HCT116 (cell line): Measurements from ENCODE around the gene MRE11. TPM values are rescaled to one million over a fixed set of nuclear protein-coding genes. Genes with fewer than 3 reads are reported as not detected.

ENCODE experiments used
- ATAC-seq: fragments of 200-7000 bp; cut with Tn5 transposase; 2 replicates; pipeline ENCODE4 v1.9.1; 2020; ENCODE audit warnings: mild to moderate bottlenecking, moderate library complexity
- BruUV-seq: library from RNA; stranded (reverse); fragments of 400-500 nt; replicated peaks from 2 replicates; lab custom pipeline; 2021; lab: Mats Ljungman, UMichigan
- CTCF ChIA-PET: fragments of 300-600 bp; sonication (Branson Sonifier 250); formaldehyde crosslinking; loops from one replicate; lab custom pipeline; 2021; ENCODE audit warnings: antibody characterized with exemption; lab: Charles Lee
- POLR2A ChIA-PET: fragments of 300-600, 350-600 bp; sonication (Branson Sonifier 250); formaldehyde crosslinking; loops from one replicate; lab custom pipeline; 2021; ENCODE audit warnings: antibody characterized with exemption; lab: Charles Lee
- RAD21 ChIA-PET, 2 experiments: fragments of 300-600 bp; sonication (Branson Sonifier 250); formaldehyde crosslinking; loops; one replicate each; lab custom pipeline; 2023; ENCODE audit warnings: low total read pairs in 2 of 2; ENCODE audit not compliant: uncharacterized antibody in 2 of 2, unreplicated experiment in 2 of 2, low non-redundant PET in 1 of 2; lab: Charles Lee
- DNase-seq: peaks from one replicate; pipeline ENCODE4 v3.0.0-alpha.2; 2010; ENCODE audit warnings: low read depth, low spot score
- H2AFZ ChIP-seq: fragments of 200-600 bp; shearing (Covaris generic), sonication (generic); 2 replicates; pipeline ENCODE4 v1.6.1; 2017; ENCODE audit warnings: low read depth, mixed run types, mixed read lengths, antibody characterized with exemption, low read length; ENCODE audit not compliant: poor library complexity, severe bottlenecking
- H3K27ac ChIP-seq: 2 replicates; pipeline ENCODE4 v1.5.1; 2012; ENCODE audit warnings: low read depth, low read length
- H3K27me3 ChIP-seq: fragments of 200-600 bp; sonication (generic); 2 replicates; pipeline ENCODE4 v1.6.1; 2016; ENCODE audit warnings: mixed run types, low read length, mixed read lengths; ENCODE audit not compliant: insufficient read depth
- H3K36me3 ChIP-seq, 2 experiments: fragments of 200-500 bp in 1 of 2; fragments of 200-600 bp in 1 of 2; sonication (Bioruptor generic) in 1 of 2; sonication (generic) in 1 of 2; 2 replicates each; pipeline versions ENCODE4 v1.5.1 to v1.6.1; 2014 to 2016; ENCODE audit warnings: low read length in 2 of 2, inconsistent platforms in 1 of 2, mixed read lengths in 1 of 2, mixed run types in 1 of 2; ENCODE audit not compliant: insufficient read depth in 2 of 2, control insufficient read depth in 1 of 2
- H3K4me1 ChIP-seq, 2 experiments: fragments of 200-600 bp in 1 of 2; sonication (generic) in 1 of 2; 2 replicates each; pipeline versions ENCODE4 v1.5.1 to v1.6.1; 2012 to 2017; ENCODE audit warnings: low read length in 2 of 2, inconsistent platforms in 1 of 2, mild to moderate bottlenecking in 1 of 2, mixed read lengths in 1 of 2, mixed run types in 1 of 2, moderate library complexity in 1 of 2; ENCODE audit not compliant: insufficient read depth in 2 of 2, control insufficient read depth in 1 of 2
- H3K4me2 ChIP-seq: fragments of 200-600 bp; sonication (generic); 2 replicates; pipeline ENCODE4 v1.6.1; 2017; ENCODE audit warnings: mixed run types, low read length, mixed read lengths
- H3K4me3 ChIP-seq, 2 experiments: fragments of 200-600 bp in 1 of 2; sonication (generic) in 1 of 2; replicated peaks in 1 of 2; 2 replicates each; pipeline ENCODE4 v1.5.1; 2011 to 2016; ENCODE audit warnings: low read length in 2 of 2, control low read depth in 1 of 2, low read depth in 1 of 2, mild to moderate bottlenecking in 1 of 2, mixed read lengths in 1 of 2, mixed run types in 1 of 2
- H3K79me2 ChIP-seq: fragments of 200-600 bp; sonication (generic); 2 replicates; pipeline ENCODE4 v1.6.1; 2017; ENCODE audit warnings: mild to moderate bottlenecking, mixed run types, low read length, moderate library complexity, mixed read lengths; ENCODE audit not compliant: insufficient read depth
- H3K9ac ChIP-seq: fragments of 200-600 bp; sonication (generic); 2 replicates; pipeline ENCODE4 v1.6.1; 2016; ENCODE audit warnings: low read length, mixed read lengths
- H3K9me2 ChIP-seq: fragments of 200-600 bp; sonication (generic), shearing (Covaris generic); 2 replicates; pipeline ENCODE4 v1.6.1; 2017; ENCODE audit warnings: mixed run types, mild to moderate bottlenecking, moderate library complexity; ENCODE audit not compliant: insufficient read depth
- H3K9me3 ChIP-seq, 2 experiments: fragments of 200-500 bp in 1 of 2; fragments of 200-600 bp in 1 of 2; sonication (Bioruptor generic) in 1 of 2; sonication (generic) in 1 of 2; 2 replicates each; pipeline ENCODE4 v1.6.1; 2014 to 2017; ENCODE audit warnings: low read length in 2 of 2, mixed read lengths in 2 of 2, inconsistent platforms in 1 of 2, low read depth in 1 of 2, mild to moderate bottlenecking in 1 of 2, mixed run types in 1 of 2, moderate library complexity in 1 of 2; ENCODE audit not compliant: control insufficient read depth in 1 of 2, insufficient read depth in 1 of 2
- H4K20me1 ChIP-seq: fragments of 200-600 bp; sonication (generic), shearing (Covaris generic); 2 replicates; pipeline ENCODE4 v1.6.1; 2017; ENCODE audit warnings: mixed run types, mild to moderate bottlenecking, moderate library complexity; ENCODE audit not compliant: insufficient read depth
- CBX3 ChIP-seq: IDR thresholded peaks from 2 replicates; pipeline ENCODE4 v1.6.1; 2012; ENCODE audit warnings: low read depth
- EGR1 ChIP-seq: IDR thresholded peaks from 2 replicates; pipeline ENCODE4 v1.6.1; 2012; ENCODE audit warnings: low read depth
- ELF1 ChIP-seq: IDR thresholded peaks from 2 replicates; pipeline ENCODE4 v1.6.1; 2012; ENCODE audit warnings: low read depth, borderline replicate concordance
- POLR2AphosphoS5 ChIP-seq: IDR thresholded peaks from 2 replicates; pipeline ENCODE4 v1.6.1; 2011; ENCODE audit warnings: mild to moderate bottlenecking, low read depth, low read length, moderate library complexity
- RAD21 ChIP-seq: IDR thresholded peaks from 2 replicates; pipeline ENCODE4 v1.6.1; 2012; ENCODE audit warnings: low read depth, mild to moderate bottlenecking
- SP1 ChIP-seq: IDR thresholded peaks from 2 replicates; pipeline ENCODE4 v1.6.1; 2012; ENCODE audit warnings: low read depth
- SRF ChIP-seq: IDR thresholded peaks from 2 replicates; pipeline ENCODE4 v1.6.1; 2012; ENCODE audit warnings: low read depth
- ZNF274 ChIP-seq: fragments of 200-500 bp; sonication (Bioruptor generic); IDR thresholded peaks from 2 replicates; pipeline ENCODE4 v1.6.1; 2014; ENCODE audit warnings: mild to moderate bottlenecking, low read depth, low read length, inconsistent platforms
- intact Hi-C: fragments of 100-400 bp; cut with micrococcal nuclease; formaldehyde crosslinking; loops from 2 replicates; pipeline ENCODE4 v1.10.0; 2022
- total RNA-seq: library from RNA; stranded (reverse); gene quantifications from one replicate; pipeline ENCODE4 v1.2.1, GENCODE V29; 2021; ENCODE audit not compliant: unreplicated experiment
- TF ChIP-seq, protein P1 (sequence below): IDR thresholded peaks from 2 replicates; pipeline ENCODE4 v1.6.1; 2012
- TF ChIP-seq, protein P2 (sequence below): IDR thresholded peaks from 2 replicates; pipeline ENCODE4 v1.6.1; 2012; ENCODE audit warnings: low read depth

Gene MRE11
- total RNA-seq, 1 experiment from 2014 or later, result 20.6 TPM

DNA sequence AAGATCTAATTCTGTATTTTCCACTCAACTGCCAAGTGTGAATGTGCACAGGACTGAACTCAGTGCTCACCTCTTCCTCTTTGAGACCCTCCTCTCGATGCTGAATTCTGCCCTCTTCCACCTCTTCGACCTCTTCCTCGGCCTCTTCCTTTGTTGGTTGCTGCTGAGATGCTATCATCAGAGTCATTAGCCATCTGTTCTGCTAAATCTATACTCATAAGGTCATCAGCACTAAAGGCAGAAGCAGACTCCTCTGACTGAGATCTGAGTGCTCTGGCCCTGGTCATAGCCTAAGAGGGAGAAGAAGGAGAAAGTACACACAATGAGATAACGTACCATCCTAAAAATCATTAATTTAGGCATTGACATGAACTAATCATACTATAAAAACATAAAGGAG lies 46.5 kb downstream of the MRE11 start:
- DNase-seq (no peak), ATAC-seq (no peak)
- H3K27ac ChIP-seq, result no peak overlapping the region
- ChIA-PET RAD21 (no interaction called here), POLR2A (no interaction called here), CTCF (no interaction called here)
- no peaks in the 10 kb centered on the region for H3K9me3 ChIP-seq
- no peak overlapping the region for H3K4me2 ChIP-seq
- H3K9me2 ChIP-seq, result no peaks in the 10 kb centered on the region
- no TSS peak for BruUV-seq
- no peak for TF ChIP-seq EGR1
- no peak for TF ChIP-seq ELF1
- no peak for TF ChIP-seq POLR2AphosphoS5
- no peak for TF ChIP-seq CBX3
- no peak for TF ChIP-seq SP1
- TF ChIP-seq RAD21, result no peak
- TF ChIP-seq, protein P1, sequence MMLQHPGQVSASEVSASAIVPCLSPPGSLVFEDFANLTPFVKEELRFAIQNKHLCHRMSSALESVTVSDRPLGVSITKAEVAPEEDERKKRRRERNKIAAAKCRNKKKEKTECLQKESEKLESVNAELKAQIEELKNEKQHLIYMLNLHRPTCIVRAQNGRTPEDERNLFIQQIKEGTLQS, result no peak
- no peaks in the 10 kb centered on the region for H3K79me2 ChIP-seq
- no peaks in the 10 kb centered on the region for H3K4me1 ChIP-seq
- H3K36me3 ChIP-seq, result peaks cover 0 to 5% of the 10 kb centered on the region in 2 experiments; a peak in 1 of 4 replicates
- H3K27me3 ChIP-seq, result no peaks in the 10 kb centered on the region
- H3K9ac ChIP-seq, result no peak overlapping the region
- no peaks in the 10 kb centered on the region for H4K20me1 ChIP-seq
- intact Hi-C loops, result no loop called here
- no peak overlapping the region for H2AFZ ChIP-seq
- H3K4me3 ChIP-seq, result no peak overlapping the region

DNA sequence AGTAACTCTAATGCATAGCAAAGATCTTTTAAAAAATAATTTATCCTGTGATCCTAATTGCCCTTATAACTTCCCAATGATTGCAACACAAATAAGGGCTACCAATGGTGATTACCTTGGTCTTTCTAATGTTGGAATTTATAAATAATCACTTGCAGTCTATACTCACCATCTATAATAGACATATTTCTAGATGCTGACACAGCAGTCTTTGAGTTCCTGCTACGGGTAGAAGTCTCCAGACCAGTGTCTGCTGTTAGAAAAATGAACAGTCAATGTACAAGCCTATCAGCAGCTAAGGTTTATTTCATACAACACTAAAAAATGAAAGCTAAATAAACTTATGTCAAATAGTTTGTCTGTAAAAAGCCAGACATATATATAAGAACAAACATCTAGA lies 48.0 kb downstream of the MRE11 start:
- Histone ChIP-seq H4K20me1 (no peaks in the 10 kb centered on the region), H3K9ac (no peak overlapping the region), H3K27ac (no peak overlapping the region), H3K9me3 (no peaks in the 10 kb centered on the region), H3K79me2 (no peaks in the 10 kb centered on the region), H3K36me3 (peaks cover 0 to 5% of the 10 kb centered on the region in 2 experiments; a peak in 1 of 4 replicates), H3K4me3 (no peak overlapping the region), H3K4me1 (no peaks in the 10 kb centered on the region), H3K9me2 (no peaks in the 10 kb centered on the region), H3K4me2 (no peak overlapping the region), H3K27me3 (no peaks in the 10 kb centered on the region), H2AFZ (no peak overlapping the region)
- ChIA-PET CTCF (no interaction called here), RAD21 (no interaction called here), POLR2A (no interaction called here)
- intact Hi-C loops, result no loop called here
- DNase-seq (no peak), ATAC-seq (no peak)
- BruUV-seq, result no TSS peak
- TF ChIP-seq, protein P2, sequence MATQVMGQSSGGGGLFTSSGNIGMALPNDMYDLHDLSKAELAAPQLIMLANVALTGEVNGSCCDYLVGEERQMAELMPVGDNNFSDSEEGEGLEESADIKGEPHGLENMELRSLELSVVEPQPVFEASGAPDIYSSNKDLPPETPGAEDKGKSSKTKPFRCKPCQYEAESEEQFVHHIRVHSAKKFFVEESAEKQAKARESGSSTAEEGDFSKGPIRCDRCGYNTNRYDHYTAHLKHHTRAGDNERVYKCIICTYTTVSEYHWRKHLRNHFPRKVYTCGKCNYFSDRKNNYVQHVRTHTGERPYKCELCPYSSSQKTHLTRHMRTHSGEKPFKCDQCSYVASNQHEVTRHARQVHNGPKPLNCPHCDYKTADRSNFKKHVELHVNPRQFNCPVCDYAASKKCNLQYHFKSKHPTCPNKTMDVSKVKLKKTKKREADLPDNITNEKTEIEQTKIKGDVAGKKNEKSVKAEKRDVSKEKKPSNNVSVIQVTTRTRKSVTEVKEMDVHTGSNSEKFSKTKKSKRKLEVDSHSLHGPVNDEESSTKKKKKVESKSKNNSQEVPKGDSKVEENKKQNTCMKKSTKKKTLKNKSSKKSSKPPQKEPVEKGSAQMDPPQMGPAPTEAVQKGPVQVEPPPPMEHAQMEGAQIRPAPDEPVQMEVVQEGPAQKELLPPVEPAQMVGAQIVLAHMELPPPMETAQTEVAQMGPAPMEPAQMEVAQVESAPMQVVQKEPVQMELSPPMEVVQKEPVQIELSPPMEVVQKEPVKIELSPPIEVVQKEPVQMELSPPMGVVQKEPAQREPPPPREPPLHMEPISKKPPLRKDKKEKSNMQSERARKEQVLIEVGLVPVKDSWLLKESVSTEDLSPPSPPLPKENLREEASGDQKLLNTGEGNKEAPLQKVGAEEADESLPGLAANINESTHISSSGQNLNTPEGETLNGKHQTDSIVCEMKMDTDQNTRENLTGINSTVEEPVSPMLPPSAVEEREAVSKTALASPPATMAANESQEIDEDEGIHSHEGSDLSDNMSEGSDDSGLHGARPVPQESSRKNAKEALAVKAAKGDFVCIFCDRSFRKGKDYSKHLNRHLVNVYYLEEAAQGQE, result no peak
- TF ChIP-seq SP1 (no peak), ZNF274 (no peak), SRF (no peak)
